CD4-positive, alpha-beta T cell (primary cell): Measurements from ENCODE around the gene PKD2. TPM values are rescaled to one million over a fixed set of nuclear protein-coding genes. Genes with fewer than 3 reads are reported as not detected.

Source experiments
- ATAC-seq: fragments of 200-7000 bp; cut with Tn5 transposase; one replicate; pipeline ENCODE4 v1.10.0; 2022; ENCODE audit warnings: mild to moderate bottlenecking; ENCODE audit not compliant: poor library complexity
- CTCF ChIA-PET: fragments of 350-600 bp; sonication (Branson Sonifier 250); formaldehyde crosslinking; loops from one replicate; lab custom pipeline; 2021; ENCODE audit warnings: antibody characterized with exemption, inconsistent platforms; lab: Charles Lee
- POLR2A ChIA-PET: fragments of 350-600 bp; sonication (Branson Sonifier 250); formaldehyde crosslinking; loops from one replicate; lab custom pipeline; 2021; ENCODE audit warnings: antibody characterized with exemption, inconsistent platforms; lab: Charles Lee
- DNase-seq, 14 experiments: peaks; one replicate each; pipeline ENCODE4 v3.0.0-alpha.2; 2013 to 2020; ENCODE audit warnings: mixed read lengths in 2 of 14
- H3K27ac ChIP-seq, 2 donors: one replicate each; pipeline versions ENCODE4 v1.5.1 to v1.7.0; 2013; ENCODE audit warnings: low read length in 2 of 2, low read depth in 1 of 2, mild to moderate bottlenecking in 1 of 2
- H3K27me3 ChIP-seq, 2 experiments: 1 replicate in 1 of 2; 2 replicates in 1 of 2; pipeline versions ENCODE4 v1.6.1 to v1.7.0; 2013; ENCODE audit warnings: low read length in 2 of 2, control low read depth in 1 of 2, mild to moderate bottlenecking in 1 of 2, moderate library complexity in 1 of 2; ENCODE audit not compliant: insufficient read depth in 2 of 2, control insufficient read depth in 1 of 2
- H3K36me3 ChIP-seq: one replicate; pipeline ENCODE4 v1.6.1; 2013; ENCODE audit warnings: low read length, control low read depth; ENCODE audit not compliant: insufficient read depth
- H3K4me1 ChIP-seq: one replicate; pipeline ENCODE4 v1.6.1; 2013; ENCODE audit warnings: low read length, control low read depth; ENCODE audit not compliant: insufficient read depth
- H3K4me3 ChIP-seq: one replicate; pipeline ENCODE4 v1.5.1; 2013; ENCODE audit warnings: mild to moderate bottlenecking, low read length, moderate library complexity
- H3K9me3 ChIP-seq, 2 experiments: 1 replicate in 1 of 2; 2 replicates in 1 of 2; pipeline versions ENCODE4 v1.6.1 to v1.7.0; 2013; ENCODE audit warnings: low read length in 2 of 2, mild to moderate bottlenecking in 2 of 2, control low read depth in 1 of 2, moderate library complexity in 1 of 2; ENCODE audit not compliant: control insufficient read depth in 1 of 2, insufficient read depth in 1 of 2
- H3K27ac Mint-ChIP-seq: one replicate; pipeline ENCODE4 v1.8.0; 2020; ENCODE audit warnings: mixed read lengths
- H3K27me3 Mint-ChIP-seq: one replicate; pipeline ENCODE4 v1.8.0; 2021; ENCODE audit warnings: mixed read lengths
- H3K36me3 Mint-ChIP-seq: one replicate; pipeline ENCODE4 v1.8.0; 2021; ENCODE audit warnings: low read depth, mixed read lengths
- H3K4me1 Mint-ChIP-seq: one replicate; pipeline ENCODE4 v1.8.0; 2021; ENCODE audit warnings: low read depth, mixed read lengths
- H3K4me3 Mint-ChIP-seq: one replicate; pipeline ENCODE4 v1.8.0; 2020; ENCODE audit warnings: mild to moderate bottlenecking, mixed read lengths
- H3K9me3 Mint-ChIP-seq: one replicate; pipeline ENCODE4 v1.8.0; 2020; ENCODE audit warnings: mixed read lengths
- CTCF ChIP-seq: fragments of 200-600 bp; IDR thresholded peaks from one replicate; pipeline ENCODE4 v1.8.0; 2022; ENCODE audit warnings: antibody characterized with exemption, mild to moderate bottlenecking
- intact Hi-C, 2 experiments: fragments of 100-400 bp; cut with DNase I in 1 of 2; cut with micrococcal nuclease in 1 of 2; formaldehyde crosslinking; loops; one replicate each; pipeline versions ENCODE4 v1.15.1 to v1.9.0; 2023 to 2025; cut with DNase I, micrococcal nuclease
- total RNA-seq, 174 experiments: library from RNA in 2 of 174; stranded (reverse) in 2 of 174; gene quantifications; one replicate each; pipeline ENCODE4 v1.2.3 and lab custom pipeline; 2021 to 2026

The PKD2 gene
- total RNA-seq, 2 experiments from 2014 or later, result 4.1 to 4.3 TPM

GRCh38 chr4:87982036-87982435 lies 25.4 kb upstream of the PKD2 start:
- no peak for ATAC-seq
- Histone ChIP-seq H3K4me1 (no peaks in the 10 kb centered on the region), H3K27ac (no peak overlapping the region), H3K27me3 (peaks cover 0 to 22% of the 10 kb centered on the region in 2 experiments), H3K4me3 (no peak overlapping the region), H3K36me3 (no peaks in the 10 kb centered on the region), H3K9me3 (no peaks in the 10 kb centered on the region)
- Mint-ChIP-seq H3K9me3 (no peaks in the 10 kb centered on the region), H3K36me3 (no peaks in the 10 kb centered on the region), H3K27ac (no peak overlapping the region), H3K4me3 (no peak overlapping the region), H3K27me3 (peaks cover 31% of the 10 kb centered on the region), H3K4me1 (no peaks in the 10 kb centered on the region)
- no peak for TF ChIP-seq CTCF
- intact Hi-C loops, result no loop called here
- ChIA-PET CTCF (no interaction called here), POLR2A (no interaction called here)
- no peak for DNase-seq

GRCh38 chr4:87982446-87983010 lies 24.9 kb upstream of the PKD2 start:
- peaks cover 33% of the 10 kb centered on the region for H3K27me3 Mint-ChIP-seq
- POLR2A ChIA-PET, result no interaction called here

GRCh38 chr4:87983996-87984395 lies 23.4 kb upstream of the PKD2 start:
- intact Hi-C loops, result no loop called here

More at GRCh38 chr4:87982446-87983010, 24.9 kb upstream of the PKD2 start:
- Mint-ChIP-seq H3K27ac (no peak overlapping the region), H3K4me1 (no peaks in the 10 kb centered on the region), H3K36me3 (no peaks in the 10 kb centered on the region), H3K4me3 (no peak overlapping the region), H3K9me3 (no peaks in the 10 kb centered on the region)
- no peaks in the 10 kb centered on the region for H3K4me1 ChIP-seq
- H3K27ac ChIP-seq, result no peak overlapping the region
- H3K9me3 ChIP-seq, result no peaks in the 10 kb centered on the region
- DNase-seq, result no peak
- TF ChIP-seq CTCF, result no peak
- intact Hi-C loops, result no loop called here
- no peaks in the 10 kb centered on the region for H3K36me3 ChIP-seq
- ATAC-seq, result no peak
- peaks cover 0 to 17% of the 10 kb centered on the region in 2 experiments for H3K27me3 ChIP-seq
- CTCF ChIA-PET, result no interaction called here
- no peak overlapping the region for H3K4me3 ChIP-seq

More at GRCh38 chr4:87983996-87984395, 23.4 kb upstream of the PKD2 start:
- no peak overlapping the region for H3K27ac Mint-ChIP-seq
- ATAC-seq (no peak), DNase-seq (no peak)
- no peak overlapping the region for H3K27ac ChIP-seq
- no peaks in the 10 kb centered on the region for H3K4me1 Mint-ChIP-seq
- no peaks in the 10 kb centered on the region for H3K36me3 ChIP-seq
- H3K9me3 ChIP-seq, result no peaks in the 10 kb centered on the region
- H3K4me1 ChIP-seq, result no peaks in the 10 kb centered on the region
- H3K36me3 Mint-ChIP-seq, result no peaks in the 10 kb centered on the region
- no peak overlapping the region for H3K4me3 Mint-ChIP-seq
- no peak for TF ChIP-seq CTCF
- peaks cover 26% of the 10 kb centered on the region for H3K27me3 Mint-ChIP-seq
- no peak overlapping the region for H3K4me3 ChIP-seq
- ChIA-PET CTCF (no interaction called here), POLR2A (no interaction called here)
- no peaks in the 10 kb centered on the region for H3K9me3 Mint-ChIP-seq
- peaks cover 0 to 9% of the 10 kb centered on the region in 2 experiments for H3K27me3 ChIP-seq
